GM10847 (cell line): ENCODE data around the gene SPOCK1.

Experiments
- POLR2A ChIP-seq: IDR thresholded peaks from 2 replicates; pipeline ENCODE4 v1.6.1; 2011; ENCODE audit not compliant: insufficient read length; ENCODE audit errors: extremely low read depth

Gene SPOCK1

DNA sequence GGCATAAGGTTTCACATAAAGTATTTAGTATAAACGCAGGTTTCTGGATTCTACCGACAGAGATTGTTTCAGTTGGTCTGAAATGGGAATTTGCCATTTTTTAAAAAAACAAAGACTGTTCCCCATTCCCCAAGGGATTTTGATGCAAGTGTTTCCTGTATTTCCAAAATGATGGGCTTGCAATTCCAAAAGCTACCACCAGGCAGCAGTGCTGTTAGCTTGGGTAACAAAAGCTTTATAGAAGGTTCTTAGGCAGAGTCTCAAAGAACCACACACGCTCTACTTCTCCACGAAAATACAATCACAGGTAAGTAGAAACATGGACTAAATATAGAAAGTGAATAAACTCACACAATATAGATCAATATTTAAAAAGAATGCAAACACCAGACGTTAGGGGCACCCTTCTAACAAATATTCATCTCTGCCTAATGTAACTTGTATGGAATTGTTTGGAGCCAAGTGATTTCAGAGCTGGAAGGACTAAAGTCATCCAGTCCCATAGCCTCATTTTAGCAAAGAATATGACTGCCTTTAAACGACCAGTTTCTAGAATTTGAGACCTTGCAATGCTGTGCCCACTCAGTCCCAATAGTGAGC is 154.3 kb downstream of the SPOCK1 start:
- TF ChIP-seq POLR2A: no peak

GRCh38 chr5:137344021-137344420 is 155.1 kb downstream of the SPOCK1 start:
- no peak for TF ChIP-seq POLR2A

DNA sequence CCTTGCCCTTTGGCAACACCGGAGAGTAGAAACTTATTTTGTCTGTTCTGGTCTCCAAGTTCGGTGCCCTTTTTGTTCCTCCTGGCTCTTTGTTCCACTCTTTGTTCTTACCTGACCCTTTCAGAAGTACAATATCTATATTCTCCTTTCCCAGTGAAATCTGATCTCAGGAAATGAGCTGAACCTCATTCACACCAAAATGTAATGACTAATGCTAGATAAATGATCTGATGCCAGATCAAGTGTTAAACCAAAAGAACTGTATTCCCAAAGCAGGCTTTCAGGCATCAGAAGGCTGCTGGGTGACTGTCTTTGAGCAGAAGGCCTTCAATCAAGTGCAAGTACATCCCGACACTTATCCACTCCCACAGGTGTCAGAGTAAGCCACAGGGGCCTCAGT is 156.4 kb downstream of the SPOCK1 start:
- TF ChIP-seq POLR2A: no peak

DNA sequence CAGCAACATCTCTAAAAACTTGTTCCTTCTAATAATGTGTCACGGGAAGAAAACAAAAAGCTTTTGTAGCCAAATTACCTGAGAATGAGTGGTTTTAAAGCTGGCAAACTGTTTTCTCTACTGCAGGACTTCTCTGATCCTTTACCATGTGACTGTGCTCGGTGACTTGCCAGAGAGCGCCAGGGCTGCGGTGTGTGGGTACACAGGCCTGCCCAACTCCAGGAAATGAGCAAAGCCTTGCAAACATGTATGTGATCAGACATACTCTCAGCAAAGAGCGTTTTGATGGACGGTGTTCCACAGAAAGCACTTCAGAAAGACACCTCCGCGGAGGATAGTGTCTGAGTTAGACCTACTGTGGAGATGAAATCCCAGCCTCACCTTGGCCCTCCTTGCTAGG is 157.3 kb downstream of the SPOCK1 start:
- TF ChIP-seq POLR2A: no peak

GRCh38 chr5:137340881-137341280 is 158.2 kb downstream of the SPOCK1 start:
- no peak for TF ChIP-seq POLR2A

GRCh38 chr5:137336565-137337120 is 162.5 kb downstream of the SPOCK1 start:
- TF ChIP-seq POLR2A: no peak

GRCh38 chr5:137336161-137336560 is 163.0 kb downstream of the SPOCK1 start:
- no peak for TF ChIP-seq POLR2A

DNA sequence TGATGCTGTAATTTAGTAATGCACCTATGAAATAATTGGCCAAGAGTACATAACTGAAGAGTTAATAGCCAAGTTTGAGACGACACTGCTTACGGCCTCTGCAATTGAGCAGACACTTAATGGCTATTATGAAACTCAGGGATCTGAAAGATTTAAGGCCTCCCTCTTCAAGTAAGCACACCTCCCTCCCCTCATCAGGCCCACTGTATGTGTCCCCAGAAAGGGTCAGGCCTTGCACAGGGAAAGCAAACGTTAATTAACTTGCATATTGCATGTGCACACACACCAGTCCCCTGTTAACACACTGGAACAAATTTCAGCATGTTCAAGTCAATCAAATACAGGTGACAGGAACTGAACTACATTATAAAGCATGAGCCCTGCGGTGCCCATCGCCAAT is 163.6 kb downstream of the SPOCK1 start:
- no peak for TF ChIP-seq POLR2A

GRCh38 chr5:137333928-137334327 is 165.2 kb downstream of the SPOCK1 start:
- TF ChIP-seq POLR2A: no peak

DNA sequence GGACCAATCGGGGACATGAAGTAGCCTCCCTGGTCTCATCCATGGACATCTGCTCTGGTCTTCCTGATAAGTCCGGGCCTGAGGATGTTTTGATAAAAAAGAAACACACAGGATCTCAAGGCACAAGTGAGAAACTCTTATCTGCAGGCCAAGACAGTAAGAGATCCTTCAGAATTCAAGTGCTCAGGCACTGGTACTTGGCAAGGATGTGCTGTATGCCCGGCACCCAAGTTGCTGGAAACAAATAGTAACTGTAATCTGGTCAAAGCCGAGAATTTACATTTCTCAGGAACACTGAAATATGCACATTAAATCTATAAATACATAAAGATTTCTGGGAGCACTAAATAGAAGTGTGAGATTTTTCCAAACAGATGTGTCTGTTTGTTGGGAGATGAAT is 165.7 kb downstream of the SPOCK1 start:
- TF ChIP-seq POLR2A: no peak

DNA sequence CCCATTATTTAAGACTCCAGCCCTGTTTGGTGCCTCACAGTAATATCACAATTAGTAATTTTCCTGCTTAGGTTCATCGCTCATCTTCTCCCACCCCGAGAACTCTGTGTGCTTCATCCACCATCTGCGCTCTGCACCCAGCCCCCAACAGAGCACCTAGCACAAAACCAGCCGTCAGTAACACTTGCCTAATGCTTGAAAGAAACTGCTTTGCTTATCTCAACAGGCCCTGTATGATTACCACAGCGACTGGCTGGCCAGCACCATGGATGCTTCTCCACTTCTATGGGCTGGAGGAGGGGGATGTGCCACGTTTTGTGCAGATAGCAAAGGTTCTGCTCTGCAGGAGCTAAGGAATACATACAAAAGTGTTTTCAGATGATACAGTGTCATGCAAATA is 166.8 kb downstream of the SPOCK1 start:
- no peak for TF ChIP-seq POLR2A

DNA sequence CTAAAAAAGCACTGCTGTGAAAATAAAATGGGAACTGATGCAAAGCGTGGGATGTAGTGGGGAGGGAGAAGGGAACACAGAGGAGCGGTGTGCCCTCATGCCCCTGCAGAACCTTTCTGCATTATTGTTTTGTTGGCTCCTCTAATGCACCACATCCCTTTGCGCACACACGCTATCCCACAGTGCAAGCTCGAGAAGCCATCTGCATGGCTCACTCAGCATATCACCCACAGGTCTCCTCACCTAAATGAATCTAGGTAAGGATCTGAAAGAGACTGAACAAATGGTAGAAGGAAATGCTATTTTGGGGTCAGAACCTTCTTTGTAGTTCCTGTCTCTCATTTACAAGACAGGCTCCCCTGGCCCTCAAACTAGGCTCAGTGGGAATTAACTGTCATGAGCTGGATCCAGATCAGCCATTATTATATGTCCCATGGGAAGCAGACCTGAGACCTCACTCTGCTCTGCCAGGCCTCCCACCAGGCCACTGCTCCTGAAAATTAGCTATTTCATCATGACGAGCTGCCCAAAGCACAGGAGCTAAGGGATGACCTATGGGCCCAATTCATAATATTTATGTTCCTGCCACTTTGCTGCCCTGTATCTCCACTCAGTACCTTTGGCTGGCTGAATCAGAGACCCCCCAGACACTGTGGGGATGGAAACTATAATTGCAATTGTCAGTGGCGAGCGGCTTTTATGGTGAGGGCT is 169.4 kb downstream of the SPOCK1 start:
- no peak for TF ChIP-seq POLR2A

GRCh38 chr5:137328991-137329390 is 170.1 kb downstream of the SPOCK1 start:
- no peak for TF ChIP-seq POLR2A

GRCh38 chr5:137328463-137328862 is 170.7 kb downstream of the SPOCK1 start:
- no peak for TF ChIP-seq POLR2A

GRCh38 chr5:137325721-137326120 is 173.4 kb downstream of the SPOCK1 start:
- TF ChIP-seq POLR2A: no peak

- TF ChIP-seq POLR2A: no peak
These were observed 178.8 kb downstream of the SPOCK1 start for GRCh38 chr5:137320056-137321045.

- TF ChIP-seq POLR2A: no peak
These were observed 181.1 kb downstream of the SPOCK1 start for GRCh38 chr5:137318027-137318426.
